ENCODE results near the gene ALDH1A1. TPM values are rescaled to one million over a fixed set of nuclear protein-coding genes. Genes with fewer than 3 reads are reported as not detected.
"Not testable (repeated sequence)": the region's sequence is repeated elsewhere in the genome, so short reads cannot be mapped to it uniquely, and the experiment has no call there.

The ALDH1A1 gene
- total RNA-seq, 4 donors from 2014 or later, result 86.4 to 247 (median 156) TPM

GRCh38 chr9:72863456-72864094 is 89.3 kb downstream of the ALDH1A1 start:
- no peak for TF ChIP-seq POLR2A (IDR thresholded peaks at IDR 0.05)
- no peak for TF ChIP-seq CTCF (IDR thresholded peaks at IDR 0.05)
- TF ChIP-seq EP300 (IDR thresholded peaks at IDR 0.05), result no peak
- WGBS, 2 donors, result 70 to 74% methylated on average over 4 of the region's 4 CpGs
- Histone ChIP-seq H3K4me3 (no peak overlapping the region), H3K9me3 (no peaks in the 10 kb centered on the region), H3K27me3 (no peaks in the 10 kb centered on the region), H3K27ac (no peak overlapping the region), H3K36me3 (peaks cover 0 to 10% (median 0%) of the 10 kb centered on the region in 3 donors), H3K4me1 (no peaks in the 10 kb centered on the region)
- no peak for DNase-seq (ENCODE audit: low spot score in 2 of 2)

- not testable (repeated sequence) for H3K27me3 ChIP-seq; DNase-seq (ENCODE audit: low spot score in 2 of 2); H3K4me3 ChIP-seq; H3K36me3 ChIP-seq; H3K4me1 ChIP-seq; H3K9me3 ChIP-seq; H3K27ac ChIP-seq
- WGBS, 2 donors, result 88 to 89% methylated on average over 7 of the region's 7 CpGs
Observed at GRCh38 chr9:72862788-72863187, 90.1 kb downstream of the ALDH1A1 start.

- H3K4me3 ChIP-seq, result no peak overlapping the region
- peaks cover 0 to 20% (median 11%) of the 10 kb centered on the region in 4 donors for H3K4me1 ChIP-seq
- peak overlapping the region in 3 of 4 donors; percentile 8 to 38 (median 21) for H3K27ac ChIP-seq
- 41 to 45% methylated on average over 5 of the region's 5 CpGs for WGBS, 2 donors
- no peak for DNase-seq (ENCODE audit: low spot score in 2 of 2)
- TF ChIP-seq CTCF (IDR thresholded peaks at IDR 0.05) (no peak), EP300 (IDR thresholded peaks at IDR 0.05) (no peak), POLR2A (IDR thresholded peaks at IDR 0.05) (no peak)
- H3K27me3 ChIP-seq, result no peaks in the 10 kb centered on the region
- H3K9me3 ChIP-seq, result no peaks in the 10 kb centered on the region
- H3K36me3 ChIP-seq, result peaks cover 0 to 5% (median 0%) of the 10 kb centered on the region in 3 donors
Observed at GRCh38 chr9:72858089-72858912, 94.6 kb downstream of the ALDH1A1 start.

GRCh38 chr9:72857624-72857996 is 95.2 kb downstream of the ALDH1A1 start:
- Histone ChIP-seq H3K36me3 (peaks cover 0 to 5% (median 0%) of the 10 kb centered on the region in 3 donors), H3K27ac (peak overlapping the region in 3 of 4 donors; percentile 8 to 38 (median 21)), H3K27me3 (no peaks in the 10 kb centered on the region), H3K9me3 (no peaks in the 10 kb centered on the region), H3K4me3 (no peak overlapping the region), H3K4me1 (peaks cover 0 to 20% (median 11%) of the 10 kb centered on the region in 4 donors)
- no peak for DNase-seq (ENCODE audit: low spot score in 2 of 2)
- WGBS, 2 donors, result 84 to 87% methylated on average over 2 of the region's 2 CpGs
- TF ChIP-seq POLR2A (IDR thresholded peaks at IDR 0.05) (no peak), EP300 (IDR thresholded peaks at IDR 0.05) (no peak)

GRCh38 chr9:72856972-72857623 is 95.8 kb downstream of the ALDH1A1 start:
- Histone ChIP-seq H3K27ac (peak overlapping the region in 3 of 4 donors; percentile 8 to 38 (median 21)), H3K4me1 (peaks cover 0 to 20% (median 11%) of the 10 kb centered on the region in 4 donors), H3K4me3 (no peak overlapping the region), H3K27me3 (no peaks in the 10 kb centered on the region), H3K36me3 (peaks cover 0 to 5% (median 0%) of the 10 kb centered on the region in 3 donors), H3K9me3 (no peaks in the 10 kb centered on the region)
- TF ChIP-seq EP300 (IDR thresholded peaks at IDR 0.05), result no peak
- TF ChIP-seq CTCF (IDR thresholded peaks at IDR 0.05), result peak; percentile 57 to 77 (median 64)
- TF ChIP-seq POLR2A (IDR thresholded peaks at IDR 0.05), result no peak
- peak in 1 of 2 donors; percentile 64 for DNase-seq (ENCODE audit: low spot score in 2 of 2)
- 38 to 40% methylated on average over 8 of the region's 8 CpGs for WGBS, 2 donors

All from tibial nerve (tissue), 4 donors.